HEK293T (cell line): ENCODE measurements around the gene KDM3B.
"Not testable (repeated sequence)": the region's sequence is repeated elsewhere in the genome, so short reads cannot be mapped to it uniquely, and the experiment has no call there.

ENCODE experiments used
- CTCF ChIA-PET: fragments of 350-600 bp; formaldehyde crosslinking; extraction: SDS; loops from one replicate; lab custom pipeline; 2021; ENCODE audit warnings: antibody characterized with exemption, inconsistent platforms; lab: Yijun Ruan, JAX
- POLR2A ChIA-PET: fragments of 350-600 bp; formaldehyde crosslinking; extraction: SDS; loops from one replicate; lab custom pipeline; 2020; ENCODE audit warnings: antibody characterized with exemption, inconsistent platforms; lab: Yijun Ruan, JAX
- DNase-seq: peaks from one replicate; pipeline ENCODE4 v3.0.0; 2012; ENCODE audit warnings: mixed read lengths; ENCODE audit errors: extremely low spot score
- ARNT ChIP-seq: fragments of 450-650 bp; IDR thresholded peaks from 2 replicates; pipeline ENCODE4 v1.6.1; 2017; ENCODE audit warnings: mild to moderate bottlenecking
- BHLHE40 ChIP-seq: fragments of 450-650 bp; IDR thresholded peaks from 2 replicates; pipeline ENCODE4 v1.6.1; 2016; ENCODE audit warnings: mild to moderate bottlenecking, moderate library complexity, borderline replicate concordance
- CTBP1 ChIP-seq: fragments of 450-650 bp; IDR thresholded peaks from 2 replicates; pipeline ENCODE4 v1.6.1; 2016; ENCODE audit warnings: borderline replicate concordance
- ELF4 ChIP-seq: fragments of 450-650 bp; IDR thresholded peaks from 2 replicates; pipeline ENCODE4 v1.6.1; 2017; ENCODE audit warnings: antibody characterized with exemption
- FOXA1 ChIP-seq: fragments of 450-650 bp; IDR thresholded peaks from 2 replicates; pipeline ENCODE4 v1.6.1; 2016; ENCODE audit warnings: mild to moderate bottlenecking
- FOXK2 ChIP-seq: fragments of 450-650 bp; IDR thresholded peaks from 2 replicates; pipeline ENCODE4 v1.6.1; 2016; ENCODE audit warnings: mild to moderate bottlenecking
- FOXM1 ChIP-seq: fragments of 450-650 bp; IDR thresholded peaks from 2 replicates; pipeline ENCODE4 v1.6.1; 2017; ENCODE audit warnings: mild to moderate bottlenecking, borderline replicate concordance
- HDGF ChIP-seq: fragments of 450-650 bp; IDR thresholded peaks from 2 replicates; pipeline ENCODE4 v1.6.1; 2017; ENCODE audit warnings: antibody characterized with exemption, borderline replicate concordance
- L3MBTL2 ChIP-seq: fragments of 450-650 bp; conservative IDR thresholded peaks from 2 replicates; pipeline ENCODE4 v1.6.1; 2016; ENCODE audit warnings: mild to moderate bottlenecking
- LEF1 ChIP-seq: fragments of 450-650 bp; IDR thresholded peaks from 2 replicates; pipeline ENCODE4 v1.6.1; 2017; ENCODE audit warnings: mild to moderate bottlenecking, borderline replicate concordance
- NFRKB ChIP-seq: fragments of 450-650 bp; IDR thresholded peaks from 2 replicates; pipeline ENCODE4 v1.6.1; 2016; ENCODE audit warnings: mild to moderate bottlenecking, moderate library complexity
- SP1 ChIP-seq: fragments of 450-650 bp; IDR thresholded peaks from 2 replicates; pipeline ENCODE4 v1.6.1; 2017
- SUZ12 ChIP-seq: fragments of 450-650 bp; IDR thresholded peaks from 2 replicates; pipeline ENCODE4 v1.6.1; 2016; ENCODE audit warnings: mild to moderate bottlenecking
- TARDBP ChIP-seq: fragments of 450-650 bp; IDR thresholded peaks from 2 replicates; pipeline ENCODE4 v1.6.1; 2016
- ZNF384 ChIP-seq: fragments of 450-650 bp; IDR thresholded peaks from 2 replicates; pipeline ENCODE4 v1.6.1; 2016
- TF ChIP-seq, protein P1 (sequence below): fragments of 450-650 bp; IDR thresholded peaks from 2 replicates; pipeline ENCODE4 v1.6.1; 2016

The KDM3B gene, protein sequence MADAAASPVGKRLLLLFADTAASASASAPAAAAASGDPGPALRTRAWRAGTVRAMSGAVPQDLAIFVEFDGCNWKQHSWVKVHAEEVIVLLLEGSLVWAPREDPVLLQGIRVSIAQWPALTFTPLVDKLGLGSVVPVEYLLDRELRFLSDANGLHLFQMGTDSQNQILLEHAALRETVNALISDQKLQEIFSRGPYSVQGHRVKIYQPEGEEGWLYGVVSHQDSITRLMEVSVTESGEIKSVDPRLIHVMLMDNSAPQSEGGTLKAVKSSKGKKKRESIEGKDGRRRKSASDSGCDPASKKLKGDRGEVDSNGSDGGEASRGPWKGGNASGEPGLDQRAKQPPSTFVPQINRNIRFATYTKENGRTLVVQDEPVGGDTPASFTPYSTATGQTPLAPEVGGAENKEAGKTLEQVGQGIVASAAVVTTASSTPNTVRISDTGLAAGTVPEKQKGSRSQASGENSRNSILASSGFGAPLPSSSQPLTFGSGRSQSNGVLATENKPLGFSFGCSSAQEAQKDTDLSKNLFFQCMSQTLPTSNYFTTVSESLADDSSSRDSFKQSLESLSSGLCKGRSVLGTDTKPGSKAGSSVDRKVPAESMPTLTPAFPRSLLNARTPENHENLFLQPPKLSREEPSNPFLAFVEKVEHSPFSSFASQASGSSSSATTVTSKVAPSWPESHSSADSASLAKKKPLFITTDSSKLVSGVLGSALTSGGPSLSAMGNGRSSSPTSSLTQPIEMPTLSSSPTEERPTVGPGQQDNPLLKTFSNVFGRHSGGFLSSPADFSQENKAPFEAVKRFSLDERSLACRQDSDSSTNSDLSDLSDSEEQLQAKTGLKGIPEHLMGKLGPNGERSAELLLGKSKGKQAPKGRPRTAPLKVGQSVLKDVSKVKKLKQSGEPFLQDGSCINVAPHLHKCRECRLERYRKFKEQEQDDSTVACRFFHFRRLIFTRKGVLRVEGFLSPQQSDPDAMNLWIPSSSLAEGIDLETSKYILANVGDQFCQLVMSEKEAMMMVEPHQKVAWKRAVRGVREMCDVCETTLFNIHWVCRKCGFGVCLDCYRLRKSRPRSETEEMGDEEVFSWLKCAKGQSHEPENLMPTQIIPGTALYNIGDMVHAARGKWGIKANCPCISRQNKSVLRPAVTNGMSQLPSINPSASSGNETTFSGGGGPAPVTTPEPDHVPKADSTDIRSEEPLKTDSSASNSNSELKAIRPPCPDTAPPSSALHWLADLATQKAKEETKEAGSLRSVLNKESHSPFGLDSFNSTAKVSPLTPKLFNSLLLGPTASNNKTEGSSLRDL (N-terminal part only)

DNA sequence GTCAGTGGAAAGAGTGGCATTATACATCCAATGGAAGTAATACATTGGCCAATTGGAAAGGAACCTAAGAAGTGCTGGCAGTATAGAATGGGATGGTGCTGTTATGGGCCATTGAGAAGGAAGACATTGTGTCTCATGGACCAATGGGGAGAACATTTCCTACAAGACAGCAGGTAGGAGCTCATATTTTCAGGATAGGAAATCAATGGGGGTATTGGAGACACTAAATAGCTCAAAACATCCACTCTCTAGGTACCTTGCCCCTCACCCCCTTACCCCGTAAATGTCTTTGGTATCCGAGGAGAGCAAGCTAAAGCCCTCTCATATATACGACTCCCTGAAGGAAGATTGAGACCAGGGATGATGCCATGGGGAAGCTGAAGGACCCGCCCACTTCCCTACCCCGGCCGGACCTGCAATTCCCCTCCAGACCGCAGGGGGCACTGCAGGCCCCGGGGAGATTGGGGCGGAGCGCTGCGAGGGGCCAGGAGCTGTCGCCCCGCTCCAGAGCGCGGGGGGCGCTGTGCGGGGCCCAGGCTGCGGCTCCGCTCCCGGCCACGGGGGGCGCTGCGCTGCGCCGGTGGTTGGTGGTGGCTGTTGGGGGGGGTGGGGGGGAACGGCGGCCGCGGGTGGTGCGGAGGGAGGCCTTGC lies at the start of gene KDM3B:
Gene KDM3B (plus strand): TSS at position 615 of the 651 bp plus-strand sequence. CDS start 111 bp downstream, outside the sequence.
- ChIA-PET CTCF (interaction anchor here (0.6 to 4.6 kb wide), 32 partner anchors 10 to 224 kb away, joined by 3 to 55 read pairs (median 4); partner anchors contain the start of genes BRD8, CDC25C, FAM53C and KIF20A), POLR2A (interaction anchor here (1.3 to 8.9 kb wide), 7 partner anchors 15 to 173 kb away, joined by 4 to 124 read pairs (median 9); partner anchors contain the start of genes CDC25C, FAM53C and KIF20A)
- TF ChIP-seq, protein P1, sequence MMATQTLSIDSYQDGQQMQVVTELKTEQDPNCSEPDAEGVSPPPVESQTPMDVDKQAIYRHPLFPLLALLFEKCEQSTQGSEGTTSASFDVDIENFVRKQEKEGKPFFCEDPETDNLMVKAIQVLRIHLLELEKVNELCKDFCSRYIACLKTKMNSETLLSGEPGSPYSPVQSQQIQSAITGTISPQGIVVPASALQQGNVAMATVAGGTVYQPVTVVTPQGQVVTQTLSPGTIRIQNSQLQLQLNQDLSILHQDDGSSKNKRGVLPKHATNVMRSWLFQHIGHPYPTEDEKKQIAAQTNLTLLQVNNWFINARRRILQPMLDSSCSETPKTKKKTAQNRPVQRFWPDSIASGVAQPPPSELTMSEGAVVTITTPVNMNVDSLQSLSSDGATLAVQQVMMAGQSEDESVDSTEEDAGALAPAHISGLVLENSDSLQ, result no peak
- no peak for TF ChIP-seq HDGF
- TF ChIP-seq ELF4, result no peak
- TF ChIP-seq FOXK2, result no peak
- no peak for TF ChIP-seq ZNF384
- no peak for TF ChIP-seq CTBP1
- no peak for TF ChIP-seq TARDBP
- no peak for TF ChIP-seq NFRKB
- TF ChIP-seq FOXM1, result peak; percentile 96
- TF ChIP-seq SP1, result no peak
- TF ChIP-seq ARNT, result peak; percentile 68
- DNase-seq, result peak; percentile 95

DNA sequence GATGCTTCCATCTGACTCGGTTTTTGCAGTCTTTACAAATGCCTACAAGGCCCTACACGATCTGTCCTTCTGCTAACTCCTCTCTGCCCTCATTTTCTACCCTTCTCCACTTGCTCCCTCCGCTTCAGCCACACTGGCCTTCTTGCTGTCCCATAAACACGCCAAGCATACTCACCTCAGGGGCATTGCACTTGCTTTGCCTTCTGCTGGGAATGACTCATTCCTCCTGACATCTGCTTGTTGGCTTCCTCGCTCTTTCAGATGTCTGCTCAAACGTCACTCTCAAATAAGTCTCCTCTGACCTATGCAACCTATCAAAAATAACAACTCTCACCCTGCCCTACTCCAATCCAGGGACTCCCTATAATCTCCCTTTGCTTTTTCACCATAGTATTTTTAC lies 49.1 kb upstream of the KDM3B start:
- no peak for TF ChIP-seq BHLHE40
- TF ChIP-seq FOXK2, result no peak
- ChIA-PET POLR2A (interaction anchor here (1.1 kb wide), 1 partner anchor 29 kb away, joined by 4 read pairs; no protein-coding TSS in a partner anchor), CTCF (interaction anchor here (0.6 kb wide), 1 partner anchor 89 kb away, joined by 3 read pairs; no protein-coding TSS in a partner anchor)
- DNase-seq, result no peak

DNA sequence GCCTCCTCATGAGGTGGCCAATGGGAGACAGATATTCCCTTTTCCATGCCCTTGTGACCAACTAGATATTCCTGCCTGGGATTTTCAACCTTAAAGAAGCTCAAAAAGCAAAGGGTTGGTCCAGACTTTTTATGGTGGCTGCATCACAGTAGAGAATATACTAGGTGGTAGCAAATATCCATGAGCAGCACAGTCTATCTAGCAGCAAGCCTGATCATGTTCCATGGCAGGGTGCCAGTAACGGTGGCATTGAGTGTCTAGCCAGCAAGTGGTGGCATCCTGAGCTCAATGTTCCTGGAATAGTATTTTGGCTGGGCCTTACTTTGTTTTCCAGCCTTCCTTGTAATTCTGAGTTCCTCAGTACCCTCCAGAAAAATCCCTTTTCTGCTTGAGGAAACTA lies 46.7 kb upstream of the KDM3B start:
- POLR2A ChIA-PET, result interaction anchor here (1.2 kb wide), 1 partner anchor 26 kb away, joined by 5 read pairs; the partner anchor contains the start of gene CDC25C
- CTCF ChIA-PET, result no interaction called here
- no peak for DNase-seq
- TF ChIP-seq ZNF384 (no peak), CTBP1 (no peak), SP1 (no peak)

DNA sequence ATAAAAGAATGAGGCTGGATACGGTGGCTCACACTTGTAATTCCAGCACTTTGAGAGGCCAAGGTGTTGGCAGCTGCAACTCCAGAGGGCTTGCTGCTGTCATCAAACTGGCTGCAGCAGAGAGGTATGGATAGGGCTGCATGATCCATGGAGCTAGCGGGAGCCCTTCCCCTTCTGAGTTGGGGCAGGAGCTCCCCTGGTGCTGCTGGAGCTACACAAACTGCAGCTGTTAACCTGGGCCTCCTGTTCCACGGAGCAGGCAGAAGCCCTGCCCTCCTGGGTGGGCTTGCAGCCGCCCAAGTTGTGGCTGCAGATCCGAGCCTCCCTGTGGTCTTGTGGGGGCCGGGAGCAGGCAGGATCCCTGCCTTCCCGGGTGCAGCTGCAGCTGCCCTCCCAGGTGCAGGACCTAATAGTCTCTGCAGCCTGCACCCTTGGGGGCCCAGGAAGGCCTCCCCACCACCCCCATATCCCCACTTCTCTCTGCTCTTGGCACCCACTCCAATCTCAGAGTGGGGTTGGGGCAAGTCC lies 36.7 kb upstream of the KDM3B start:
- POLR2A ChIA-PET, result no interaction called here

DNA sequence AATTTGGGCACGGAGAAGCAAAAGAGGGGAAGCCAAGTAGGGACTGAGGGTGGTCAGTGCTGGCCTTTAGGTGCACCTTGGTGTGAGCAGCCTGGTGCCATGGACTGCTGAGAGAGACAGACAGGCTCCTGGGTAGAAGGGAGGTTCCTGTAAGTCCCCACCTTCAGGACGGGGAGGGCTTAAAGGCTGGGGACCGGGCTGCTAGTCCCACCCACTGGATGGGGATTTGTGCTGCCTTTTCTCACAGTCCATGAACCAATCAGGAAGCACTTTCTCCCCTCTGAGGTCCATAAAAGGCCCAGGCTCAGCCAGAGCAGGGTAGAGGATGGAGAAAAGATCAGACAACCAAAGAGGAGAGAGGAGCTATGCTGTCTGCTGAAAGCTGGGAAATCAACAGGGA lies 36.1 kb upstream of the KDM3B start:
- CTCF ChIA-PET, result no interaction called here
- POLR2A ChIA-PET, result no interaction called here
- no peak for DNase-seq
- TF ChIP-seq HDGF (no peak), FOXM1 (no peak), BHLHE40 (no peak), SP1 (no peak), TARDBP (no peak), FOXK2 (no peak), ZNF384 (no peak), ARNT (no peak), ELF4 (no peak), LEF1 (no peak), L3MBTL2 (no peak)
- TF ChIP-seq, protein P1, result no peak

More for the DNA sequence above, 36.7 kb upstream of the KDM3B start:
- no peak for DNase-seq
- TF ChIP-seq NFRKB, result no peak
- TF ChIP-seq BHLHE40, result no peak
- no peak for TF ChIP-seq SUZ12
- TF ChIP-seq LEF1, result no peak
- no peak for TF ChIP-seq TARDBP
- no peak for TF ChIP-seq FOXA1
- CTCF ChIA-PET, result no interaction called here

DNA sequence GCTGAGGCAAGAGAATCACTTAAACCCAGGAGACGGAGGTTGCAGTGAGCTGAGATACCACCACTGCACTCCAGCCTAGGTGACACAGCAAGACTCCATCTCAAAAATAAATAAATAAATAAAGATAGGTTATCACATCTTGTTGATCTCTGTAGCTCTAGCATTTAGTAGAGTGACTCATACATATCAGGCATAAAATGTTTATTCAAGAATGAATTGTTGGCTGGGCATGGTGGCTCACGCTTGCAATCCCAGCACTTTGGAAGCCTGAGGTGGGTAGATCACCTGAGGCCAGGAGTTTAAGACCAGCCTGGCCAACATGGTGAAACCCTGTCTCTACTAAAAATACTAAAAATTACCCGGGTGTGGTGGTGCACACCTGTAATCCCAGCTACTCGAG lies 34.3 kb upstream of the KDM3B start:
- DNase-seq, POLR2A ChIA-PET: not testable (repeated sequence)
- CTCF ChIA-PET, result interaction anchor here (1.1 kb wide), 1 partner anchor 34 kb away, joined by 3 read pairs; the partner anchor contains the start of gene KDM3B
